Measurements from ENCODE around the gene ARID3C. TPM values are rescaled to one million over a fixed set of nuclear protein-coding genes. Genes with fewer than 3 reads are reported as not detected.

ARID3C gene
- total and polyA plus RNA-seq, 2 donors (not counting 1 experiment from before 2014, with no cell fraction given), result 0.17 TPM; not detected in 1

DNA sequence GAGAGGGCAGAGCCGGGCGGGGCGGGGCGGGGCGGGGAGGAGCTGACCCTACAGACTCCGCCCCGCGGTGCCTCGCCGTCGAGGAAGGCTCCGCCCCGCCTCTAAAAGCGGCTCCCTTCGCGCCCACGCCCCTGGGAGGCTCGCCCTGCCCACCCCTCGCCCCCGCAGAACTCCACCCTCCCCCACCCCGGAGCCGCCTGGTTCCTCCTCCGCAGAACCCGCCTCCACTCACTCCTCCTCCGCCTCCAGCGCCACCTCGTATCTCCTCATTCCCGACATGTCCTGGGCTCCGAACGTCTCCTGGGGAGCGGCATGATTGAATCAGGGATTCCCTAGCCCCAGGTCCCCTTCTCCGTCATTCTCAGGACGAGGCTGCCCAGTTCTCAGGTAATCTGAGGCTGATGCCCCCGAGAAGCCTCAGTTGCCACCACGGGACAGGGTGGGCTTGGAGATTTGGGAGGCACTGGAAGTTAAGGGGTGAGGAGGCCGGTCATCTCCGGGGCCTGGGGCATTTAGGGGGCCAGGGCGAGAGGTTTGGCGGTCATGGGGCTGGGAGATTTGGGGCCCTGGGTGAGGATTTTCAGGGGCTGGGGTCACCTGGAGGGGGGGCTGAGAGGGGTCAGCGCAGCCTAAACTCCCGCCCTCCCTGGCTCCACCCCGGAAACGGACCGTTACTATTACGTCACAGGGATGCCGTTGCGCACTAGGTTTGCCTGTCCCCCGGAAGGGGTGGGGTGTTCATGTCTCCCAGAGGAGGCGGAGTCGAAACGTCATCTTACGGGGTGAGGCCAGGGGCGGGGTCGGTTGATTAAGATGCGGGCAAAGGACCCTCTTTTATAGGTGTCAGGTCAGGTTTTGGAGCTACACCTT, 36.8 kb upstream of the ARID3C start:
- H3K9ac ChIP-seq (ENCODE audit: insufficient read depth, low read length), result peak overlapping the region; percentile 91
- peak overlapping the region; percentile 73 for H2AFZ ChIP-seq (ENCODE audit: low read length)
- peak overlapping the region; percentile 93 for H3K4me2 ChIP-seq (ENCODE audit: extremely low read depth, insufficient read depth, low read length)
- DNase-seq (ENCODE audit: low read depth in 2 of 2), result peak; percentile 91 to 95
- H3K36me3 ChIP-seq (ENCODE audit: control insufficient read depth, insufficient read depth, low read length), result peaks cover 3% of the 10 kb centered on the region
- peaks cover 17% of the 10 kb centered on the region for H3K79me2 ChIP-seq (ENCODE audit: control insufficient read depth, insufficient read depth, low read length)
- no peaks in the 10 kb centered on the region for H4K20me1 ChIP-seq (ENCODE audit: control insufficient read depth, extremely low read depth, insufficient read depth, low read length)
- no peaks in the 10 kb centered on the region for H3K9me3 ChIP-seq (ENCODE audit: control insufficient read depth, insufficient read depth, low read depth, low read length)
- peaks cover 9% of the 10 kb centered on the region for H3K4me1 ChIP-seq (ENCODE audit: control insufficient read depth, extremely low read depth, insufficient read depth, low read length)
- TF ChIP-seq, protein P1, sequence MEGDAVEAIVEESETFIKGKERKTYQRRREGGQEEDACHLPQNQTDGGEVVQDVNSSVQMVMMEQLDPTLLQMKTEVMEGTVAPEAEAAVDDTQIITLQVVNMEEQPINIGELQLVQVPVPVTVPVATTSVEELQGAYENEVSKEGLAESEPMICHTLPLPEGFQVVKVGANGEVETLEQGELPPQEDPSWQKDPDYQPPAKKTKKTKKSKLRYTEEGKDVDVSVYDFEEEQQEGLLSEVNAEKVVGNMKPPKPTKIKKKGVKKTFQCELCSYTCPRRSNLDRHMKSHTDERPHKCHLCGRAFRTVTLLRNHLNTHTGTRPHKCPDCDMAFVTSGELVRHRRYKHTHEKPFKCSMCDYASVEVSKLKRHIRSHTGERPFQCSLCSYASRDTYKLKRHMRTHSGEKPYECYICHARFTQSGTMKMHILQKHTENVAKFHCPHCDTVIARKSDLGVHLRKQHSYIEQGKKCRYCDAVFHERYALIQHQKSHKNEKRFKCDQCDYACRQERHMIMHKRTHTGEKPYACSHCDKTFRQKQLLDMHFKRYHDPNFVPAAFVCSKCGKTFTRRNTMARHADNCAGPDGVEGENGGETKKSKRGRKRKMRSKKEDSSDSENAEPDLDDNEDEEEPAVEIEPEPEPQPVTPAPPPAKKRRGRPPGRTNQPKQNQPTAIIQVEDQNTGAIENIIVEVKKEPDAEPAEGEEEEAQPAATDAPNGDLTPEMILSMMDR (conservative IDR thresholded peaks at IDR 0.05 in 1 of 2, IDR thresholded peaks at IDR 0.05 in 1 of 2; ENCODE audit: low read depth in 1 of 2, low read length in 2 of 2), result no peak
- no peak for TF ChIP-seq EZH2 (IDR thresholded peaks at IDR 0.05; ENCODE audit: low read length, missing control alignments)
- H3K4me3 ChIP-seq (replicated peaks in 1 of 4; ENCODE audit: control extremely low read depth in 1 of 4, insufficient read depth in 1 of 4, low read depth in 3 of 4, low read length in 4 of 4), result peak overlapping the region; percentile 64 to 99 (median 92)
- H3K27ac ChIP-seq (ENCODE audit: insufficient read depth, low read length), result peak overlapping the region; percentile 99
- H3K27me3 ChIP-seq (ENCODE audit: control insufficient read depth, insufficient read depth, low read length), result no peaks in the 10 kb centered on the region

DNA sequence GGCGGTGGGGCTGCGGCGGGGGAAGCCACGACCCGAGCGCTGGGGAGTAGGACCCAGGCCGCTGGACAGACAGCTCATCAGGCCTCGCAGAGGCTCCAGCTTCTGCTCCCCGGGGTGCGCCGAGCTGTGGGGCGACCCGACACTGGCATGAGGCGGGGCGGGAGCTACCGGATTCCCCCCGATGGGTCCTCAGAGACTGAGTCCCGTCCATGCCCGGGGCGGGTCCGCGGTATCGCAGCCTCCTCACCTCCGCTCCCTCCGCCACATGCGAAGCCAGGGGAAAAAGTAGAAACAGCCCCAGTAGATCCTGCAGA, 36.2 kb upstream of the ARID3C start:
- no peaks in the 10 kb centered on the region for H4K20me1 ChIP-seq (ENCODE audit: control insufficient read depth, extremely low read depth, insufficient read depth, low read length)
- peaks cover 9% of the 10 kb centered on the region for H3K4me1 ChIP-seq (ENCODE audit: control insufficient read depth, extremely low read depth, insufficient read depth, low read length)
- peaks cover 3% of the 10 kb centered on the region for H3K36me3 ChIP-seq (ENCODE audit: control insufficient read depth, insufficient read depth, low read length)
- no peaks in the 10 kb centered on the region for H3K27me3 ChIP-seq (ENCODE audit: control insufficient read depth, insufficient read depth, low read length)
- peak overlapping the region; percentile 38 for H3K27ac ChIP-seq (ENCODE audit: insufficient read depth, low read length)
- no peak for DNase-seq (ENCODE audit: low read depth in 2 of 2)
- no peaks in the 10 kb centered on the region for H3K9me3 ChIP-seq (ENCODE audit: control insufficient read depth, insufficient read depth, low read depth, low read length)
- H3K79me2 ChIP-seq (ENCODE audit: control insufficient read depth, insufficient read depth, low read length), result peaks cover 17% of the 10 kb centered on the region
- H2AFZ ChIP-seq (ENCODE audit: low read length), result peak overlapping the region; percentile 61
- H3K4me2 ChIP-seq (ENCODE audit: extremely low read depth, insufficient read depth, low read length), result peak overlapping the region; percentile 89
- TF ChIP-seq, protein P1 (conservative IDR thresholded peaks at IDR 0.05 in 1 of 2, IDR thresholded peaks at IDR 0.05 in 1 of 2; ENCODE audit: low read depth in 1 of 2, low read length in 2 of 2), result no peak
- TF ChIP-seq EZH2 (IDR thresholded peaks at IDR 0.05; ENCODE audit: low read length, missing control alignments), result no peak
- peak overlapping the region; percentile 33 for H3K9ac ChIP-seq (ENCODE audit: insufficient read depth, low read length)
- H3K4me3 ChIP-seq (replicated peaks in 1 of 4; ENCODE audit: control extremely low read depth in 1 of 4, insufficient read depth in 1 of 4, low read depth in 3 of 4, low read length in 4 of 4), result peak overlapping the region; percentile 51 to 64 (median 64)

DNA sequence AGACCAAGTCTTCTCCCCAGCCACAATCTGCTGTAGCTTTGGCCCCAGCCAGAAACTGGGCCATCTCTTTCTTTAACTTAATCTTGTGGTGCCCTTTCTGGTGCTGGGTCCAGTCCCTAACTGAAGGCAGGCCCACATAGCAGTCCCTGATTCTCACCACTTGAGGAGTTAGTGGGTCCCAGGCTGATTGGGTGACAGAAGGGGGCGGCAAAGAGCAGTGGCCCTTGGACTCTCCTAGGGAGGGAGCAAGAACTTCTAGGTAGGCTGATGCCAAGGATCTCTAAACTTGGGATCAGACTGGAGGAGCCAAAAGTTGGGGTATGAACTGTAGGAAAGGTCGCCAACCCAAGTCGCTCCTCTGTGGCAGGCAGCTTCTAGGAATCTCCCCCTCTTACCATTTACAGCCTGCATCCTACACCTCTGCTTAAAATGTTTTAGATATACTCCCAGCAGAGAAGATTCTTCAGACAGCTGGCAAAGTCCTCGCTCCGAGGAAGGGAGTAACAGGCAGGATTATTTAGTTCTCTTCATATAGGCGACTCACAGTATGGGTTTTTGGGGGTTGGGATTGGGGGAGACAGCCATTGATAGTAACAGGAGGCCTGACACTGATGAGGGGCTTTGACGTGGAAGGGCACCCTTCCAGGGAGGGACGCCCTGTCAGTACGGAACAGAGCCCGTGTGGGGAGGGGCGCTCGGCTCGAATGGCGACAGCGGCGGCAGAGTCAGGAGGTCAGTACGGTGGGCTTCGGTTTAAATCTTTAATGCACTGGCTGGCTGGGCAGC, 35.6 kb upstream of the ARID3C start:
- Histone ChIP-seq H3K4me3 (replicated peaks in 1 of 4; ENCODE audit: control extremely low read depth in 1 of 4, insufficient read depth in 1 of 4, low read depth in 3 of 4, low read length in 4 of 4) (peak overlapping the region; percentile 51 to 64 (median 64)), H3K27me3 (ENCODE audit: control insufficient read depth, insufficient read depth, low read length) (no peaks in the 10 kb centered on the region), H4K20me1 (ENCODE audit: control insufficient read depth, extremely low read depth, insufficient read depth, low read length) (no peaks in the 10 kb centered on the region), H3K9ac (ENCODE audit: insufficient read depth, low read length) (peak overlapping the region; percentile 33), H3K4me2 (ENCODE audit: extremely low read depth, insufficient read depth, low read length) (peak overlapping the region; percentile 89), H2AFZ (ENCODE audit: low read length) (peak overlapping the region; percentile 64), H3K27ac (ENCODE audit: insufficient read depth, low read length) (peak overlapping the region; percentile 38), H3K36me3 (ENCODE audit: control insufficient read depth, insufficient read depth, low read length) (peaks cover 3% of the 10 kb centered on the region), H3K9me3 (ENCODE audit: control insufficient read depth, insufficient read depth, low read depth, low read length) (no peaks in the 10 kb centered on the region), H3K4me1 (ENCODE audit: control insufficient read depth, extremely low read depth, insufficient read depth, low read length) (peaks cover 9% of the 10 kb centered on the region), H3K79me2 (ENCODE audit: control insufficient read depth, insufficient read depth, low read length) (peaks cover 17% of the 10 kb centered on the region)
- peak; percentile 53 to 69 for DNase-seq (ENCODE audit: low read depth in 2 of 2)
- TF ChIP-seq, protein P1 (conservative IDR thresholded peaks at IDR 0.05 in 1 of 2, IDR thresholded peaks at IDR 0.05 in 1 of 2; ENCODE audit: low read depth in 1 of 2, low read length in 2 of 2), result peak; percentile 92 to 97
- no peak for TF ChIP-seq EZH2 (IDR thresholded peaks at IDR 0.05; ENCODE audit: low read length, missing control alignments)
